HepG2 (cell line): ENCODE data around the gene STK4. TPM values are rescaled to one million over a fixed set of nuclear protein-coding genes. Genes with fewer than 3 reads are reported as not detected.

Source experiments
- AHR ChIP-seq: IDR thresholded peaks from 2 replicates; pipeline ENCODE4 v1.6.1; 2018; ENCODE audit warnings: missing genetic modification reagents, missing compliant biosample characterization
- ARNT2 ChIP-seq: sonication (generic); formaldehyde crosslinking; IDR thresholded peaks from 2 replicates; pipeline ENCODE4 v1.8.0; 2022; ENCODE audit warnings: mild to moderate bottlenecking, low read depth, missing genetic modification reagents, moderate library complexity
- GTF2F1 ChIP-seq: fragments of 150-350 bp; IDR thresholded peaks from 2 replicates; pipeline ENCODE4 v1.6.1; 2014; ENCODE audit warnings: low read length
- REL ChIP-seq: sonication (generic); formaldehyde crosslinking; conservative IDR thresholded peaks from 2 replicates; pipeline ENCODE4 v1.8.0; 2022; ENCODE audit warnings: mild to moderate bottlenecking, missing genetic modification reagents, moderate library complexity
- REST ChIP-seq, 2 experiments: IDR thresholded peaks; 2 replicates each; pipeline ENCODE4 v1.6.1; 2011 to 2012; ENCODE audit warnings: low read length in 2 of 2, borderline replicate concordance in 1 of 2, low read depth in 1 of 2, mild to moderate bottlenecking in 1 of 2, moderate library complexity in 1 of 2
- SRSF1 ChIP-seq: fragments of 200-400 bp; formaldehyde crosslinking; optimal IDR thresholded peaks from 2 replicates; pipeline ENCODE3; 2017; ENCODE audit warnings: mild to moderate bottlenecking, low read depth, low read length, moderate library complexity
- polyA plus RNA-seq, 8 experiments: library from polyadenylated mRNA; depleted of rRNA in 3 of 8; stranded (reverse) in 7 of 8; unstranded in 1 of 8; fragments of >200 nt; fragmentation: Illumina TruSeq in 4 of 8; extraction: Trizol in 4 of 8; gene quantifications; 2 replicates each; pipeline versions ENCODE4 v1.2.1 to v1.2.3, GENCODE V29; 2011 to 2016; ENCODE audit warnings: low read depth in 4 of 8, missing spikeins in 1 of 8, mixed read lengths in 1 of 8; ENCODE audit not compliant: insufficient read depth in 1 of 8
- total RNA-seq, 5 experiments: library from RNA; depleted of rRNA; stranded (reverse); fragments of >200 nt; fragmentation: Illumina TruSeq; extraction: Trizol; gene quantifications; 2 replicates each; pipeline ENCODE4 v1.2.3, GENCODE V29; 2016; ENCODE audit warnings: low read depth in 1 of 5
- TF ChIP-seq, protein P1 (sequence below): IDR thresholded peaks from 2 replicates; pipeline ENCODE4 v1.6.1; 2016; ENCODE audit warnings: low read depth, missing genetic modification reagents, missing compliant biosample characterization
- TF ChIP-seq, protein P2 (sequence below): sonication (generic); formaldehyde crosslinking; IDR thresholded peaks from 2 replicates; pipeline ENCODE4 v1.5.0; 2020; ENCODE audit warnings: missing genetic modification reagents

STK4 gene
- total and polyA plus RNA-seq, 2 of the 13 experiments (the other 11 are each of a cell fraction or from before 2014, with no cell fraction given), result 25.6 to 38.3 TPM

GRCh38 chr20:45104786-45105185, 138.5 kb downstream of the STK4 start (continued):
- TF ChIP-seq REST (IDR thresholded peaks at IDR 0.05; ENCODE audit: borderline replicate concordance in 1 of 2, low read depth in 1 of 2, low read length in 2 of 2) (no peak), REL (CRISPR knock-in tag) (no peak), SRSF1 (no peak), GTF2F1 (no peak), AHR (CRISPR knock-in tag) (no peak), ARNT2 (no peak)
- TF ChIP-seq, protein P1, sequence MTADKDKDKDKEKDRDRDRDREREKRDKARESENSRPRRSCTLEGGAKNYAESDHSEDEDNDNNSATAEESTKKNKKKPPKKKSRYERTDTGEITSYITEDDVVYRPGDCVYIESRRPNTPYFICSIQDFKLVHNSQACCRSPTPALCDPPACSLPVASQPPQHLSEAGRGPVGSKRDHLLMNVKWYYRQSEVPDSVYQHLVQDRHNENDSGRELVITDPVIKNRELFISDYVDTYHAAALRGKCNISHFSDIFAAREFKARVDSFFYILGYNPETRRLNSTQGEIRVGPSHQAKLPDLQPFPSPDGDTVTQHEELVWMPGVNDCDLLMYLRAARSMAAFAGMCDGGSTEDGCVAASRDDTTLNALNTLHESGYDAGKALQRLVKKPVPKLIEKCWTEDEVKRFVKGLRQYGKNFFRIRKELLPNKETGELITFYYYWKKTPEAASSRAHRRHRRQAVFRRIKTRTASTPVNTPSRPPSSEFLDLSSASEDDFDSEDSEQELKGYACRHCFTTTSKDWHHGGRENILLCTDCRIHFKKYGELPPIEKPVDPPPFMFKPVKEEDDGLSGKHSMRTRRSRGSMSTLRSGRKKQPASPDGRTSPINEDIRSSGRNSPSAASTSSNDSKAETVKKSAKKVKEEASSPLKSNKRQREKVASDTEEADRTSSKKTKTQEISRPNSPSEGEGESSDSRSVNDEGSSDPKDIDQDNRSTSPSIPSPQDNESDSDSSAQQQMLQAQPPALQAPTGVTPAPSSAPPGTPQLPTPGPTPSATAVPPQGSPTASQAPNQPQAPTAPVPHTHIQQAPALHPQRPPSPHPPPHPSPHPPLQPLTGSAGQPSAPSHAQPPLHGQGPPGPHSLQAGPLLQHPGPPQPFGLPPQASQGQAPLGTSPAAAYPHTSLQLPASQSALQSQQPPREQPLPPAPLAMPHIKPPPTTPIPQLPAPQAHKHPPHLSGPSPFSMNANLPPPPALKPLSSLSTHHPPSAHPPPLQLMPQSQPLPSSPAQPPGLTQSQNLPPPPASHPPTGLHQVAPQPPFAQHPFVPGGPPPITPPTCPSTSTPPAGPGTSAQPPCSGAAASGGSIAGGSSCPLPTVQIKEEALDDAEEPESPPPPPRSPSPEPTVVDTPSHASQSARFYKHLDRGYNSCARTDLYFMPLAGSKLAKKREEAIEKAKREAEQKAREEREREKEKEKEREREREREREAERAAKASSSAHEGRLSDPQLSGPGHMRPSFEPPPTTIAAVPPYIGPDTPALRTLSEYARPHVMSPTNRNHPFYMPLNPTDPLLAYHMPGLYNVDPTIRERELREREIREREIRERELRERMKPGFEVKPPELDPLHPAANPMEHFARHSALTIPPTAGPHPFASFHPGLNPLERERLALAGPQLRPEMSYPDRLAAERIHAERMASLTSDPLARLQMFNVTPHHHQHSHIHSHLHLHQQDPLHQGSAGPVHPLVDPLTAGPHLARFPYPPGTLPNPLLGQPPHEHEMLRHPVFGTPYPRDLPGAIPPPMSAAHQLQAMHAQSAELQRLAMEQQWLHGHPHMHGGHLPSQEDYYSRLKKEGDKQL (CRISPR knock-in tag), result no peak
- TF ChIP-seq, protein P2, sequence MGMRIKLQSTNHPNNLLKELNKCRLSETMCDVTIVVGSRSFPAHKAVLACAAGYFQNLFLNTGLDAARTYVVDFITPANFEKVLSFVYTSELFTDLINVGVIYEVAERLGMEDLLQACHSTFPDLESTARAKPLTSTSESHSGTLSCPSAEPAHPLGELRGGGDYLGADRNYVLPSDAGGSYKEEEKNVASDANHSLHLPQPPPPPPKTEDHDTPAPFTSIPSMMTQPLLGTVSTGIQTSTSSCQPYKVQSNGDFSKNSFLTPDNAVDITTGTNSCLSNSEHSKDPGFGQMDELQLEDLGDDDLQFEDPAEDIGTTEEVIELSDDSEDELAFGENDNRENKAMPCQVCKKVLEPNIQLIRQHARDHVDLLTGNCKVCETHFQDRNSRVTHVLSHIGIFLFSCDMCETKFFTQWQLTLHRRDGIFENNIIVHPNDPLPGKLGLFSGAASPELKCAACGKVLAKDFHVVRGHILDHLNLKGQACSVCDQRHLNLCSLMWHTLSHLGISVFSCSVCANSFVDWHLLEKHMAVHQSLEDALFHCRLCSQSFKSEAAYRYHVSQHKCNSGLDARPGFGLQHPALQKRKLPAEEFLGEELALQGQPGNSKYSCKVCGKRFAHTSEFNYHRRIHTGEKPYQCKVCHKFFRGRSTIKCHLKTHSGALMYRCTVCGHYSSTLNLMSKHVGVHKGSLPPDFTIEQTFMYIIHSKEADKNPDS, result no peak
